Neural cell (in vitro differentiated cells): ENCODE data around the gene IQSEC1. TPM values are rescaled to one million over a fixed set of nuclear protein-coding genes. Genes with fewer than 3 reads are reported as not detected.

Experiments
- H2AFZ ChIP-seq: fragments of 200-600, 300-800 bp; sonication (generic), shearing (Covaris generic); 2 replicates; pipeline ENCODE4 v1.6.0; 2014; ENCODE audit warnings: low read depth, mild to moderate bottlenecking, antibody characterized with exemption, low read length, moderate library complexity
- H3F3A ChIP-seq: fragments of 200-600 bp; shearing (Covaris generic); 2 replicates; pipeline ENCODE4 v1.6.1; 2016; ENCODE audit warnings: mild to moderate bottlenecking, moderate library complexity, mixed read lengths, antibody characterized with exemption, low read length; ENCODE audit not compliant: insufficient read depth, poor library complexity, severe bottlenecking
- H3K27ac ChIP-seq: fragments of 200-600, 300-800 bp; sonication (generic), shearing (Covaris generic); 2 replicates; pipeline ENCODE4 v1.5.1; 2014; ENCODE audit warnings: mild to moderate bottlenecking, low read length, moderate library complexity
- H3K27me3 ChIP-seq: fragments of 300-800, 200-600 bp; sonication (generic), shearing (Covaris generic); 2 replicates; pipeline ENCODE4 v1.6.0; 2014; ENCODE audit warnings: mild to moderate bottlenecking, low read depth, low read length, moderate library complexity; ENCODE audit not compliant: insufficient read depth
- H3K36me3 ChIP-seq: fragments of 300-800, 200-600 bp; sonication (generic), shearing (Covaris generic); 2 replicates; pipeline ENCODE4 v1.5.1; 2014; ENCODE audit warnings: mild to moderate bottlenecking, antibody characterized with exemption, low read length, moderate library complexity; ENCODE audit not compliant: insufficient read depth
- H3K4me2 ChIP-seq: fragments of 300-800, 200-600 bp; sonication (generic), shearing (Covaris generic); 2 replicates; pipeline ENCODE4 v1.6.0; 2014; ENCODE audit warnings: mild to moderate bottlenecking, low read length
- H3K4me3 ChIP-seq: fragments of 300-800, 200-600 bp; sonication (generic), shearing (Covaris generic); 2 replicates; pipeline ENCODE4 v1.5.1; 2014; ENCODE audit warnings: mild to moderate bottlenecking, low read length, moderate library complexity
- H3K79me2 ChIP-seq: fragments of 200-600 bp; shearing (Covaris generic); replicated peaks from 2 replicates; pipeline ENCODE4 v1.6.0; 2014; ENCODE audit warnings: mild to moderate bottlenecking, low read length, moderate library complexity; ENCODE audit not compliant: insufficient read depth
- H3K9ac ChIP-seq: fragments of 300-800, 200-600 bp; sonication (generic), shearing (Covaris generic); 2 replicates; pipeline ENCODE4 v1.6.1; 2016; ENCODE audit warnings: mild to moderate bottlenecking, low read length, mixed read lengths
- H3K9me2 ChIP-seq: fragments of 200-600 bp; shearing (Covaris generic); 2 replicates; pipeline ENCODE4 v1.6.1; 2016; ENCODE audit warnings: mild to moderate bottlenecking, low read length, mixed read lengths; ENCODE audit not compliant: insufficient read depth
- H3K9me3 ChIP-seq: fragments of 200-600, 300-800 bp; sonication (generic), shearing (Covaris generic); 2 replicates; pipeline ENCODE4 v1.6.1; 2016; ENCODE audit warnings: mild to moderate bottlenecking, mixed run types, low read length, moderate library complexity, mixed read lengths
- H4K20me1 ChIP-seq: fragments of 200-600 bp; shearing (Covaris generic); 2 replicates; pipeline ENCODE4 v1.6.1; 2016; ENCODE audit warnings: mild to moderate bottlenecking, mixed run types; ENCODE audit not compliant: insufficient read depth
- CTCF ChIP-seq: fragments of 450-650 bp; IDR thresholded peaks from 2 replicates; pipeline ENCODE4 v1.5.1; 2014; ENCODE audit warnings: antibody characterized with exemption, mild to moderate bottlenecking, moderate library complexity; ENCODE audit not compliant: poor library complexity, severe bottlenecking
- EP300 ChIP-seq: fragments of 450-650 bp; conservative IDR thresholded peaks from 2 replicates; pipeline ENCODE4 v1.6.1; 2014; ENCODE audit warnings: antibody characterized with exemption, mild to moderate bottlenecking, moderate library complexity; ENCODE audit not compliant: poor library complexity, severe bottlenecking
- EZH2 ChIP-seq: fragments of 200-600, 300-800 bp; shearing (Covaris generic), sonication (generic); IDR thresholded peaks from 2 replicates; pipeline ENCODE4 v1.6.1; 2014; ENCODE audit warnings: antibody characterized with exemption, low read length, borderline replicate concordance, mild to moderate bottlenecking; ENCODE audit not compliant: insufficient read depth, poor library complexity, severe bottlenecking
- MXI1 ChIP-seq: fragments of 450-650 bp; conservative IDR thresholded peaks from 2 replicates; pipeline ENCODE4 v1.6.1; 2014; ENCODE audit warnings: antibody characterized with exemption, mild to moderate bottlenecking; ENCODE audit not compliant: poor library complexity, severe bottlenecking
- POLR2AphosphoS5 ChIP-seq: IDR thresholded peaks from 2 replicates; pipeline ENCODE4 v1.6.1; 2012
- RAD21 ChIP-seq: fragments of 450-650 bp; conservative IDR thresholded peaks from 2 replicates; pipeline ENCODE4 v1.6.1; 2014; ENCODE audit warnings: antibody characterized with exemption, mild to moderate bottlenecking, moderate library complexity
- REST ChIP-seq: IDR thresholded peaks from 2 replicates; pipeline ENCODE4 v1.6.1; 2012; ENCODE audit warnings: borderline replicate concordance
- SMC3 ChIP-seq: fragments of 450-650 bp; conservative IDR thresholded peaks from 2 replicates; pipeline ENCODE4 v1.6.1; 2014; ENCODE audit warnings: antibody characterized with exemption, mild to moderate bottlenecking, moderate library complexity; ENCODE audit not compliant: poor library complexity
- TAF1 ChIP-seq: IDR thresholded peaks from 2 replicates; pipeline ENCODE4 v1.6.1; 2012; ENCODE audit warnings: low read depth
- polyA plus RNA-seq: library from polyadenylated mRNA; depleted of rRNA; stranded (reverse); fragments of >200 nt; gene quantifications from 2 replicates; pipeline ENCODE4 v1.2.3, GENCODE V29; 2014

IQSEC1 gene
- polyA plus RNA-seq, 1 donor from 2014 or later = 6.0 TPM

- no peaks in the 10 kb centered on the region for H3K27me3 ChIP-seq
- no peaks in the 10 kb centered on the region for H3K36me3 ChIP-seq
- TF ChIP-seq EZH2 (no peak), CTCF (no peak), RAD21 (no peak), TAF1 (no peak), MXI1 (no peak), POLR2AphosphoS5 (no peak), SMC3 (no peak), REST (no peak), EP300 (no peak)
- no peak overlapping the region for H3K27ac ChIP-seq
- H3K4me2 ChIP-seq = no peak overlapping the region
- H3F3A ChIP-seq = no peaks in the 10 kb centered on the region
- no peaks in the 10 kb centered on the region for H3K9me3 ChIP-seq
- no peaks in the 10 kb centered on the region for H4K20me1 ChIP-seq
- H3K4me3 ChIP-seq = no peak overlapping the region
- H2AFZ ChIP-seq = no peak overlapping the region
- no peak overlapping the region for H3K9ac ChIP-seq
- no peaks in the 10 kb centered on the region for H3K79me2 ChIP-seq
- H3K9me2 ChIP-seq = no peaks in the 10 kb centered on the region
Measured at GRCh38 chr3:12938258-12938711, 134.9 kb downstream of the IQSEC1 start.

- Histone ChIP-seq H3K36me3 (no peaks in the 10 kb centered on the region), H3K9me2 (no peaks in the 10 kb centered on the region), H2AFZ (no peak overlapping the region), H3K4me2 (no peak overlapping the region), H3K9ac (no peak overlapping the region), H3K79me2 (no peaks in the 10 kb centered on the region), H3K27ac (no peak overlapping the region), H3F3A (no peaks in the 10 kb centered on the region), H3K9me3 (no peaks in the 10 kb centered on the region), H4K20me1 (no peaks in the 10 kb centered on the region), H3K27me3 (no peaks in the 10 kb centered on the region), H3K4me3 (no peak overlapping the region)
- TF ChIP-seq EP300 (no peak), RAD21 (no peak), POLR2AphosphoS5 (no peak), MXI1 (no peak), CTCF (no peak), REST (no peak), TAF1 (no peak), SMC3 (no peak), EZH2 (no peak)
Measured at GRCh38 chr3:12935861-12936830, 137.1 kb downstream of the IQSEC1 start.
